Head of caudate nucleus (tissue), 42 donors: ENCODE measurements around the gene NPHP1.
"Not testable (repeated sequence)": the region's sequence is repeated elsewhere in the genome, so short reads cannot be mapped to it uniquely, and the experiment has no call there.

ENCODE experiments used
- DNase-seq, 42 donors: peaks; one replicate each; pipeline versions ENCODE4 v3.0.0 to v3.0.0-alpha.2; 2020 to 2021; ENCODE audit warnings: mixed read lengths in 7 of 42
- intact Hi-C: fragments of 100-400 bp; cut with DNase I; formaldehyde crosslinking; loops from one replicate; pipeline ENCODE4 v1.15.0; 2022

The NPHP1 gene

DNA sequence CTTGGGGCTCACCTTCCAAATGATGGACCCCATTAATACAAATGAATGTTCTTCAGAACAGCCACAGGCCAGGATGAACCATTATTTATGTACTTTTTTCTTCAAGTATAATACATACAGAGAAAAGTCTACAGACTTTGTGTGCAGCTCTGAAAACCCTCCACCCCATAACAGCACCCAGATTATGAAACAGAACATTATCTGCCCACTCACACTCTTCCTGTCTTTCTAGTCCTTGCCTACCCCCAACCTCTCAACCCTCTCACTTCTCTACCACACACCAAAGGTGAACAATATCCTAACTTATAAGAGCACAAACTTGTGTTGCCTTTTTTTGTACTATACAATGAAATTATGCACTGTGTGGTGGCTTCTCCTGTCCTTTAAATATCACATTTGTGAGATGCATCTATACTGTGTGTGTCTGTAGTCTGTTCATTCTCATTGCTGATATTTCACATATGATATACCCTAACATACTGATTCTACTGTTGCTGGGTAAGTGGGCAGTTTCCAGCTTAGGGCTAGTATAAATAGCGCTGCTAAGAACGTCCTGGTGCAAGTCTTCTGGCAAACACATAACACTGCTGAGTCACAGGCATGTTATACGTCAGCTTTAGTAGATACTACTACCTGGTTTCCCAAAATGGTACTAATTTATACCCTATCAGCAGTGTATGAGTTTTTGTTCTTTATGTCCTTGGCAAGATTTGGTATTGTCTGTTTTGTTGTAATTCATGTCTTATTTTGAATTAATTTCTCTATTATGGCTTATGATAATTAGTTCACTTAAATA lies 1.0 kb upstream of the NPHP1 start:
- no peak for DNase-seq
- intact Hi-C loops: no loop called here

DNA sequence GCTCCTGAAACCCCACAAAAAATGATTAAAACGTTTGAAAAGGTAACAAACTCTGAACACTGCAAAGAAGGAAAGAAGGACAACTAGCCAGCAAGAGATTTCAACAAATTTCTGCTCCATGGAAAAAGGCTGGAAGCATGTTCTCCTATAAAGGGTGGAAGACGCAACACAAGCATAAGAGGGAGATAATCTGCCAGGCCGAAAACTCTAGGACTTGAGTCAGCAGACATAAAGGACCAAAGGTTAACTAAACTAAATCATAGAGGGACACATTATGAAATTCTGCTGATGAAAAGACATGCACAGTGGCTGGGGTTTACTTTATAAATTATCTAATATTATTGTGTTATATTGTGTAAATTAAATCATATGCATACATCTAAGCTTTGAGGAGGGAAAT lies 6.8 kb downstream of the NPHP1 start:
- intact Hi-C loops: no loop called here
- no peak for DNase-seq

DNA sequence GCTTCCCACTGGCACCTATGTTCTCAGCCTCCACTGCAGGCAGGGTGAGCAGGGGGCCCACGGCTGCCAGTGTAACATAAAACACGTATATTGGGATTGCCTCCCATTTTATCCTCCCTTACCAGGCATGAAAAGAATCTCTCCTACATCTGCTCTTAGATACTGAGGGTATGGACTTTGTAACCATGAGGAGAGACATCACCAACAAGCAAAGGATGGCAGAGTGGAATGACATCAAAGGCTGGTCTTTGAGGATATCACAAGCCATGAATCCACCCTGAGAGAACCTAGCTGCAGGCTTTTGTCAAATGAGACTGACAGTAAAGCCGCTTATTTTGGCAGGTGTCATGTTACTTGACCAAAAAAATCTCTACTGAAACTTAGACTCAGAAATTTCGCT lies 7.4 kb downstream of the NPHP1 start:
- intact Hi-C loops: no loop called here
- no peak for DNase-seq

DNA sequence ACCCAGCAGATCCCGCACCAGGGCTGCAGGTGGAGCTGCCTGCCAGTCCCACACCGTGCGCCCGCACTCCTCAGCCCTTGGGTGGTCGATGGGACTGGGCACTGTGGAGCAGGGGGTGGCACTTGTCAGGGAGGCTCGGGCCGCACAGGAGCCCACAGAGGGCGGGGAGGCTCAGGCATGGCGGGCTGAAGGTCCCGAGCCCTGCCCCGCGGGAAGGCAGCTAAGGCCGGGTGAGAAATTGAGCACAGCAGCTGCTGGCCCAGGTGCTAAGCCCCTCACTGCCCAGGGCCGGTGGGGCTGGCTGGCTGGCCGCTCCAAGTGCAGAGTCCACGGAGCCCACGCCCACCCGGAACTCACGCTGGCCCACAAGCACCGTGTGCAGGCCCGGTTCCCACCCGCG lies 14.6 kb downstream of the NPHP1 start:
- DNase-seq, intact Hi-C loops: not testable (repeated sequence)

DNA sequence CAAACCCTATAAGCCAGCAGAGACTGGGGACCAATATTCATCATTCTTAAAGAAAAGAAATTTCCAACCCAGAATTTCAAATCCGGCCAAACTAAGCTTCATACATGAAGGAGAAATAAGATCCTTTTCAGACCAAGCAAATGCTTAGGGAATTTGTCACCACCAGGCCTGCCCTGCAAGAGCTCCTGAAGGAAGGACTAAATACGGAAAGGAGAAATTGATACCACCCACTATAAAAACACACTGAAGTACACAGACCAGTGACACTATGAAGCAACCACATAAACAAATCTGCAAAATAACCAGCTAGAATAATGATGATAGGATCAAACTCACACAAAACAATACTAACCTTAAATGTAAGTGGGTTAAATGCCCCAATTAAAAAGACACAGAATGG lies 22.4 kb downstream of the NPHP1 start:
- intact Hi-C loops: no loop called here

DNA sequence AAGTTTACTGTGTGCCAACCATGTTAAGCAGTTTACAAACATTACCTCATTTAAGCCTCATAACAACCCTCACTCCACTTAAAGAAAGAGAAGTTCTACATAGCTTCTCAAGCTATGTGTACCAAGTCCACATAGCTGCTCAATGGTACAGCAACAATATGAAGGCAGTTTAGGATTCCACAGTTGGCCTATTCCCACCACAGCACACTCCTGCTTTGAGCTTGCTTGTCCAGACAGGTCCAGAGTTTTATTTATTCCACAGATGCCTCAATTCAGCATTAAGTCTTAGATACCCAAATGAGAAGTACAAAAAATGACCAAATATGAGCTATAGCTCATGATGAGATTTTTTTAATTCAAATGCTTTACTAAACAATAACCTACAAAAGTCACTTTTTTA lies 24.8 kb downstream of the NPHP1 start:
- DNase-seq: no peak
- intact Hi-C loops: no loop called here

More for the DNA sequence above, 22.4 kb downstream of the NPHP1 start:
- DNase-seq: no peak

DNA sequence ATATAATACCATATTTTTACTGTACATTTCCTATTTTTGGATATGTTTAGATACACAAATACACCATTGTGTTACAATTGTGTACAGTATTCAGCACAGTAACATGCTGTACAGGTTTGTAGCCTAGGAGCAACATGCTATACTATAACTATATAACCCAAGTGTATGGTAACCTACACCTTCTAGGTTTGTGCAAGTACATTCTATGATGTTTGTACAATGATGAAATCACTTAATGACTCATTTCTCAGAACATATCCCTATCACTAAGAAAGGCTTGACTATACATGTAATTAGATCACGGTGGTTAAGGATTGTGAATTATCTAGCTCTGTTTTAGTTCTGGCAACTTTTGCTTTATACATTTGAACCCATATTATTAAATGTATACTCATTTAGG lies 31.3 kb downstream of the NPHP1 start:
- intact Hi-C loops: no loop called here
- DNase-seq: no peak

DNA sequence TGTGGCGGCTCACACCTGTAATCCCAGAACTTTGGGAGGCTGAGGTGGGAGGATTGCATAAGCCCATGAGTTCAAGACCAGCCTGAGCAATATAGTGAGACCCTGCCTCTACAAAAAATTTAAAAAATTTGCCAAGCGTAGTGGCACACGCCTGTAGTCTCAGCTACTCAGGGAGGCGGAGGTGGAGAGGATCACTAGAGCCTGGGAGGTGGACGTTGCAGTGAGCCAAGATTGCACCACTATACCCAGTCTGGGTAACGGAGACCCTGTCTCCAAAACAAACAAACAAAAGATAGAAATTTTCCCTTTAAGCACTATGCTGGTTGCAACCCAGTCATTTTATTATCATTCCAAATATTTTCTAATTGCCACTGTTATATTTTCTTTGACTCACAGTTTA lies 32.3 kb downstream of the NPHP1 start:
- no peak for DNase-seq
- intact Hi-C loops: no loop called here

DNA sequence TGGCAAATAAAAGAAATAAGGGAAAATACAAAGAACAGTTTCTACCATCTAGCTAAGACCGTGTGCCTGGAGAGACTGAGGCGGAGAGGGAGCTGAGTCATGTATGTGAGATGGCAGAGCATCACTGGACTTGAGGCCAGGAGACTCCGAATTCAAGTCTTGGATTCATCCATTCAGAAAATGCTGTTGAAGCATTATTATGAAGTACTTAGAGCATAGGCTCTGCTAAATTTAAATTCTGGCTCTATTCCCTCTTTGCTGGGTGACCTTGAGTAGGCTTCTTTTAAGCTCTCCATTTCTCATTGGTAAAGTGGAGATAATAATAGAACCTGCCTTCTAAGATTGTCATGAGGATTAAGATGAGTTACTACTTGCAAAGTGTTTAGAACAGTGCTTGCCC lies 34.7 kb downstream of the NPHP1 start:
- DNase-seq: no peak
- intact Hi-C loops: no loop called here

DNA sequence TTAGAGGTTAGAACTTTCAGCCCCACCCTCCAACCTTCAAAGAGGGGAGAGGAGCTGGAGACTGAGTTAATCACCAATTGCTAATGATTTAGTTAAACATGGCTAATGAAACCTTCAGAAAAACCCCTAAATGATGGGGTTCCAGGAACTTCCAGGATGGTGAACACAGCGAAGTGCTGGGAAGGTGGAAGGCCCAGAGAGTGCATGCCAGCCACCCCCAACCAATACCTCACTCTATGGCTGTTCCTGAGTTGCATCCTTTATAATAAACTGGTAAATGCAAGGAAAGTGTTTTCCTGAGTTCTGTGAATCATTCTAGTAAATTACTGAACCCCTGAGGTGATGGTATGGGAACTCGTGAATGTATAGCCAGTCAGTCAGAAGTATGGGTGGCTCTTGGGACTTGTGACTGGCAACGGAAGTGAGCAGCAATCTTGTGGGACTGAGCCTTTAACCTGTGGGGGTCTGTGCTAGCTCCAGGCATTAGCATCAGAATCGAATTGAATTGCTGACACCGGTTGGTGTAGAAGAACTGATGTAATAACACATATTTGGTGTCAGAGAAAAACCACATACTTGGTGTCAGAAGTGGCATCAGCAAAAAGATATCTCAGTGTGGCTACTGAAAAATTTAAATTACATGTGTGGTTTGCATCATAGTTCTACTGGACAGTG lies 37.4 kb downstream of the NPHP1 start:
- DNase-seq: no peak
- intact Hi-C loops: no loop called here

DNA sequence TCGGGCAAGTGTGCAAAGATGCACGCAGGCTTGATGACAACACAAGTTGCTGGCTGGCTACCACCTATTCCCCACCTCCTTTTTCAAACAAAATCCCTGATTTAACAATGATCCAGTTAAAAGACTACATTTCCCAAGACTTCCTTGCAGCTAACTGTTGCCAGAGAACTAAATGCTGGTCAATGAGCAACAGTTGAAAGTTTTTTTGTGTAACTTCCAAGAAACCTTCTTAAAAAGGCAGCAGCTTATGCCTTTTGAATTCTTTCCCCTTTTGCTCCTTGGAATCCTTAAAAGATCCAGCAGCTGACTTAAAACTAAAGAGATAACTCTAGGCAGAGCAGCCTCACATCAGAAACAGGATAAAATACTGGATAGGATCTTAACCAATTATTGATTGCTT lies 38.5 kb downstream of the NPHP1 start:
- no peak for DNase-seq
- intact Hi-C loops: no loop called here

DNA sequence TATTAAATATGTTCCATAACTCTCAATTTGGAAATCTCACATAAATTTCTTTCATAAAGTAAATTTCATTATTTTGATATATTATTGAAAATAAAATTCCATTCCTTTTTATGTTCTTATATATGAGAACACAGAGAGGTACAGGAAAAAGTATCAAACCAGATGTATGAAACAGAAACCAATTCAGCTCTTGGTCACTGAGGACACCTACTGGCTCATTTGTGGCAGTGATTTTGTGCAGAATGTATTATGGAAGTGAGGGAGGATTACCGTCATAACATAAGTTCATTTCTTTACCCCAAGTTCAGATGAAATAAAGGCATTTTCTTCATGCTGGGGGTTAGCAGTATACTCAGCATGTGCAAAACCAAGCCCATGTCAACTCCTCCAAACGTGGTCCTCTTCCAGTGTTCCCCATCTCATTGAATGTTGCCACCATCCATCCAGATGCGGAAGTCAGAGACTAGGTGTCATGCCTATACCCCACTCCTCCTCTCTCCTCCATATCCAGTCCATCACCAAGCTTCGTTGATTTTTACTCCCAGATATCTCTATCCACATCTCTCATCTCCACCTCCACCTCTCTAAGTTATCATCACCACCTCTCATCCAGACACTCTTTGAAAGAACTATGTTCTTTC lies 47.5 kb downstream of the NPHP1 start:
- intact Hi-C loops: no loop called here
- peak in 22 of 42 donors; percentile 8 to 58 (median 28) for DNase-seq

DNA sequence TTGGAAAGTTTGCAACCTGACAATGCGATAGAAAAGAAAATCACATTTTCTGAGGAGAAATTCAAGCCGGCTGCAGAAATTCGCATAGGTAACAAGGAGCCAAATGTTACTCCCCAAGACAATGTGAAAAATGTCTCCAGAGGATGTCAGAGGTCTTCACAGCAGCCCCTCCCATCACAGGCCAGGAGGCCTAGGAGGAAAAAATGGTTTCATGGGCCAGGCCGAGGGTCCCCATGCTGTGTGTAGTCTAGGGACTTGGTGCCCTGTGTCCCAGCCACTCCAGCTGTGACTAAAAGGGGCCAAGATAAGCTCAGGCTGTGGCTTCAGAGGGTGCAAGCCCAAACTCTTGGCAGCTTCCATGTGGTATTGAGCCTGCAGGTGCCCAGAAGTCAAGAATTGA lies 50.0 kb downstream of the NPHP1 start:
- DNase-seq, intact Hi-C loops: not testable (repeated sequence)

DNA sequence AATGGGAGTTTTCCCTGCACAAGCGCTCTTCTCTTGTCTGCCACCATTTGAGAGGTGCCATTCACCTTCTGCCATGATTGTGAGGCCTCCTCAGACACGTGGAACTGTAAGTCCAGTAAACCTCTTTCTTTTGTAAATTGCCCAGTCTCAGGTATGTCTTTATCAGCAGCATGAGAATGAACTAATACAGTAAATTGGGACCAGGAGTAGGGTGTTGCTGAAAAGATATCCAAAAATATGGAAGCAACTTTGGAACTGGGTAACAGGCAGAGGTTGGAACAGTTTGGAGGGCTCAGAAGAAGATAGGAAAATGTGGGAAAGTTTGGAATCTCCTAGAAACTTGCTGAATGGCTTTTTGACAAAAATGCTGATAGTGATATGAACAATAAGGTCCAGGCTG lies 50.6 kb downstream of the NPHP1 start:
- intact Hi-C loops, DNase-seq: not testable (repeated sequence)

DNA sequence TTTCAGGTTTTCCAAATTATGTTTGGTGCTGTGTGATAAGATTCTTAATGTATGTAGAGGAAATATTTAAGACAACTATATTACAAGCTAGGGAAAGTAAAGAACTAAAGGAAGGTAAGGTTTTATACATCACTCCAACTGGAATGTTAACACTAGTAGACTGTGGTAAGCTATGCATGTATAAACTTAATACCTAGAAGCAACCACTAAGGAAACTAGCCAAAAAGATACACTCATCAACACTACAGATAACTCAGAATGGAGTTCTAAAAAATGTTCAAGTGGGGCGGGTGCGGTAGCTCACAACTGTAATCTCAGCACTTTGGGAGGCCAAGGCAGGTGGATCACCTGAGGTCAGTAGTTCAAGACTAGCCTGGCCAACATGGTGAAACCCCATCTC lies 51.4 kb downstream of the NPHP1 start:
- no peak for DNase-seq

DNA sequence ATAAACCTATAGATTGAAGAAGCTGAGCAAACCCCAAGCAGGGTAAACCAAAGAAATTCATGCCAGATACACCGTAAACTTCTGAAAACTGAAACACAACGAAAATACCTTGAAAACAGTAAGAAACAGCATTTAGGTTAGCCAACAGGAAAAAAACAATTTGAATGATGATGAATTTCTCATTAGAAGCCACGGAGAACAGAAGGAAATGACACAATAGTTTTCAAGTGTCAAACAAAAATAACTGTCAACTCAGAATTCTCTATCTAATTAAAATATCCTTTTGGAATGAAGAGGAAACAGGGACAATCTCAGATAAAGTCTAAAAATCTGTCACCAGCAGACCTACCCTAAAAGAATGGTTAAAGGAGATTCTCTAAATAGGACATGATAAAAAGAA lies 51.9 kb downstream of the NPHP1 start:
- no peak for DNase-seq
- intact Hi-C loops: no loop called here

More for the DNA sequence above, 51.4 kb downstream of the NPHP1 start:
- intact Hi-C loops: no loop called here

DNA sequence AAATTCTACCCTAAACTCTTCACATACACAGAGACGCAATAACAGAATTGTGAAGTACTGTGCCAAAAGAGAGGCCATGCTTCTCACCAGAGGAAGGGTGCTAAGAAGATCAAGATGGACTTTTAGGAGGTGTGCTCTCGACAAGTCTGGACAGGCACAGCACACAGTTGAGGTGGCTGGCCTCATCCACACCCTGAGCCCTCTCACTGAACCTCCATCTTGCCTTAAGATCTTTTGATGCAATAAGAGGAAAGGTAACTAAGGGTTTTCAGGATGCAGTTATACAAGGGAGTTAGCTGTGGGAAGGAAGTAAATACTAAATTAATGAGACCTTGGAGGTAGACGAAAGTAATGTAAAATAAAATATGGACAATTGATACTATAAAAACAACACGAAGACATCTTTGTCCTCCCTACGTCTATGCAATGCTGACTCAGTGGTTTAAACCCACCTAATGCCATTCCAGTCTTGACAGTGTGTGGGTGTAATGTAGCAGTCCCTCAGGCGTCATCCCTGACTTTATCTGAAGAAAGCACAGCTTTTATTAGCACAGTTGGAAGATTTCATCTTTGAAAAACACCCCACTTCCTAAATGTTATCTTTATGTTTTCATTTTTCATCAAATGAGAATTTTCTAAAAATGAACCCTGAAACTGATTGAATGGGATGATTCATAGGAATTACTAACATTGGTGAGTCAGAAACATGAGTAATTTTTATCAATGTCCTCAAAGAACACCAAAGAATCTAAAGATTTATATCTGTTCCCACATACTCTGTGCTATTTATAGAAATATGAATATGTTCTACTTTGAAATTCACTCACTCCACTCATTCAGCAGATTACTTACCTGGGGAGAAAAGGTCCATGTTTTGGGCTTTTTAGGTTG lies 55.2 kb downstream of the NPHP1 start:
- peak in 19 of 42 donors; percentile 3 to 79 (median 27) for DNase-seq
- intact Hi-C loops: no loop called here

DNA sequence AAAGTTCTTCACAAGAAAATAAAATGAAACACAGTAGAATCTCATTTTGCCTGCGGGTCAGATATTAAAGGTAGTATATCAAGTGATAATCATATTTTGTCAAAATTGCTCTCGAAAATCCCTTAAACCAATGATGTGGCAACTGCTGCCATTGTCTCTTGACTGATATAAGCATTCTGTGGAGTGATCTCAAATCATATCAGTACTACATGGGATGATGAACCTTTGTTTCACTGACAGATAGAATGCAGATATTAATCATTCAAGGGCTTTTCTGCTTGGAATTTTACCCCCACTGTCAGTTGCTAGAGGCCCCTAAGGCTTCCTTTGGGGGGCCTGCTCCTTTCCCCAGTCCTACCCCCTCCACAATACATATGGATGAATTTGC lies 57.9 kb downstream of the NPHP1 start:
- intact Hi-C loops: no loop called here
- no peak for DNase-seq

DNA sequence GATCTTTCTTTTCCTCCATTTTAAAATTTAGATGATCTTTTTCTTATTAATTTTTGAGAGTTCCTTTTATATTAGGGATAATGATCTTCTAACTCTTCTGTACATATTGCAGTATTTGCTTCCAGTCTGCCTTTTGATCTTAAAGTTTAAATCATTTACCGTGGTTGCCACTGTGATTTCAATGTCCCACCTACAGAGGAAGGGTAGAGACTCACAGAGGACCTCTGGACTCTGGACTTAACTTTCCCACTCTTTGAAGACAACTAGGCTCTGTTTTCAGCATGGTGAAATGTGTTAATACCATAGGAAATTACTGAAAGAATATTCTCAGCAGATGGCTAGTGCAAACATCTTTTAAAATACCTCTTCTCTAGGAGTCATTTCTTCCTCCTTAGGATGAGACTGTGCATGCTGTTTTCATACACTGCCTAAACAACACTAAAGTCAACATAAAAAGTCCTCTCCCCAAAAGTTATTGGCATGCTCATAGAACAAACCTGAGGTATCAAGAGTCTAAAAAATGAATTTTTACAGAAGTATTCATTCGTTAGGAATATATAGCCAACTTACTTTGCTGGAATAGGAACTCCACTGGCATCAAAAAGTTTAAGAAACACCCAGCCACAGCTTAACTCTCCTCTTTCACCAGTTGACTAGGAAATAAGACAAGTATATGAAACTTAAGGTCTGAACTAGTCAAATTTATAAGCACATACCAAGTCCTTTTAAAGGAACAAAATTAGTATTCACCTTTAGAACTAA lies 58.4 kb downstream of the NPHP1 start:
- no peak for DNase-seq
- intact Hi-C loops: no loop called here
